HTERT RPE-1 (cell line): ENCODE results near the gene PARVB.
"Not testable (repeated sequence)": the region's sequence is repeated elsewhere in the genome, so short reads cannot be mapped to it uniquely, and the experiment has no call there.

Source experiments
- in situ Hi-C: fragments of 300-500 bp; cut with MboI; formaldehyde crosslinking; loops from 4 replicates; pipeline ENCODE4 v1.14.3; 2020; ENCODE audit warnings: low sequenced_read_pairs

PARVB gene

GRCh38 chr22:43996170-43996980, 27.7 kb upstream of the PARVB start:
- in situ Hi-C loops = no loop called here

DNA sequence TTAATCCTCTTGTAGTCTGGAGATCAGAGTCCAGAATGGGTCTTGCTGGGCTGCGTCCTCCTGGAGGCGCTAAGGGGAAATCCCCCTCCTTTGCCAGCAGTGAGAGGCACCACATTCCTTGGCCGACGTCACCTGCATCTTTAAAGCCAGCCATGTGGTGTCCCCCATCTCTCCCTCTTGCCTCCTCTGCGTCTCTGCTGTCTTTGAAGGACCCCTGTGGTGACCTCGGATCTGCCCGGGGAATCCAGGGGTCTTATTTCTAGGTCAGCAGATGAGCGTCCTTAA, 27.2 kb upstream of the PARVB start:
- in situ Hi-C loops = no loop called here

GRCh38 chr22:43998679-43999264, 25.3 kb upstream of the PARVB start:
- in situ Hi-C loops = no loop called here

GRCh38 chr22:43999378-43999777, 24.7 kb upstream of the PARVB start:
- in situ Hi-C loops = no loop called here

DNA sequence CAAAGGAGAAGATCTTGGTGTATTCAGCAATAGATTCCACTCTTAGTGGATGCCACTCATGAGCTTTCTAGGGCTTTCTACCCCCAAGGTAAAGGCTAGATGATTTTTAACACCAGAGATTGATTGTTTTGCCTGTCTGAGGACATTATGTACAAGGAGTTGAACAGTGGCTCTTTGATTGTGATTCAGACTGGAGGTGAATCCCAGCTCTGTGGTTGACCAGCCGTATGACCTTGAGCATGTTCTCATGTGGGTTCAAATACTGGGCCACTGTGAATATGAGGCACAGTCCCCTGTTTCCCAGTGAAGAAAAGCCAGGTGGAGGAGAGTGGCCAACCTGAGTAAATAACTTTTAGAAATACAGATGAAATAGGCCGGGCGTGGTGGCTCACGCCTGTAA, 24.0 kb upstream of the PARVB start:
- in situ Hi-C loops = no loop called here

DNA sequence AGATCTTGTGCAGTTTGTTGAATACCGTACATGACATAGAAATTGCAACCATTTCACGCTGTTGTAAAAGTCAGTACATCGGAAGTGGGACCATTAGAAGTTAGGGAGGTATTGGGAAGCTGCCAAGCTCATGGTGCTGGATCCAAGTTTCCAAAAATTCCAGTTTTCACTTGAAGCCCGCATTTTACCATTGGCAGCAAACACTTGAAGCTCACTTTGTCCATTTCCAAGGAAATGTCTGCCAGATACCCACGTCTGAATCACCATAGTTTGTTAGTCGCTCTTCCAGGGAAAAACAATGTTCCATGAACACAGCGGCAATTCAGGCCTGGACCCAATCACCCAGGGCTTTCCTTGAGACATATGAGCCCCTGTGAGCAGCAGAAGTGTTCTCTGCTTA, 22.6 kb upstream of the PARVB start:
- in situ Hi-C loops = no loop called here

- in situ Hi-C loops = no loop called here
Observed at GRCh38 chr22:44002324-44002723, 21.8 kb upstream of the PARVB start.

DNA sequence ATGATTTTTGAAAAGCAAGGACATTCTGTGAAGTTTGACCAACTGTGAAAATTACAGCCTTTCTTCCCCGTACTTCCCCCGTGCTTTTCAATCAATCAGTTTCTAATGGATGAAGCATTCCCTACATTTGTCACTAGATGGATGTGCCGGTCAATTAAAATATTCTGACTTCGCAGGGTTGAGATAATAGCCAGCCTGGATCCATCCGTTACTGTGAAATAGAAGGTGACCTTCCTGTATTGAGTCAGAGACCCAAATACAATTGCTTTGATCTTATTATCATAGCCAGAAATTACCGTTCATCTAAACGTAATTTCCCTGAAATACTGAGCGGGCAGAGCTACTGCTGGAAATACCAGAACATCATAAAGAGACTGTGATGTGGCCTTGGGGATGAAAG, 21.1 kb upstream of the PARVB start:
- in situ Hi-C loops = no loop called here

DNA sequence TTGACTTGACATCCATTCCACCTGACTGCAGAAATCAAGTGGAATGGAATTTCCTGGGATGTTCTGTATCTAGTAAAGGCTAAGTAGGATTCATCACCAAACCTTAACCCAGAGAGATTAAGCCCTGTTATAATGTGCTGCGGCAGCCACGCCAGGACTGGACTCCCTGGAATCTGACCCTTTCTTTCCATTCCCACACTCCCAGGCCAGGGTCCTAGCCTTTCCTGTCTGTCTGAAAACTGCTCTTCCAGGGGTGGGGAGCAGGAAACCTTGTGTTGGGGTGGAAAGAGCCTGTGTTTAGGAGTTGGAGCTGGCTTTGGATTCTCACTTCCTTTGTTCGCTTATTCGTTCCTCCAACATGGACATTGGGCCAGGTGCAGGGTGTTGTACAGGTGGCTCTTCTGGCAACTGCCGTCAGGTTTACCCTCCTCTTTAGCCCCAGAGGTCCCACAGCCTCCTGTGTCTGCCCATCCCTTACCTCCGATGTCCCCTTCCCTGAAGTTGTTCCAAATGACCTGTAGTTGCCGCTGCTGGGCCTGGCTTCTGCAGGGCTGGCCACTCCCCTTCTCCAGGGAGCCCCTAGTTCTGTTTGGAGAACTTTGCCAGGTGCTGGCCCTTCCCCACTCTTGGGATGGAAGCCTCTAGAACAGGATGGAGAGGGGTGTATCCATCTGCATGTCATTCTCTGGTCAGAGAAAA, 20.5 kb upstream of the PARVB start:
- in situ Hi-C loops = no loop called here

DNA sequence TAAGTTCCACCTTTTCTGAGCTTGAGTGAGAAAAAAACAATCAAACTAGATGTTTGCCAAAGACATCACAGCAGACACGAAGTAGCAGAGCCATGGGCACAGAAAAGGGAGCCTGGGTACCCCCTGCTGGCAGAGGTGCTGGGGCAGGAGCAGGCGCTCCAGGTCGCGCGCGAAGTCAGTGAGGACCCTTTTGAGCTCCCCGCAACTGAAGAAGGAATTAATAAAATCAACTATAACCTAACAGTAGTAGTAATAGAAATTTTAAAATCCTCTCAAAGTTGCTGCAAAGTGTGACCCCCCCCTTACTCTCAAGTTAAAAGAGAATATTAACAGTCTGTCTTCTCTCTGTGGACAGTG, 20.0 kb upstream of the PARVB start:
- in situ Hi-C loops = no loop called here

- in situ Hi-C loops = no loop called here
Observed at GRCh38 chr22:44005524-44005923, 18.6 kb upstream of the PARVB start.

DNA sequence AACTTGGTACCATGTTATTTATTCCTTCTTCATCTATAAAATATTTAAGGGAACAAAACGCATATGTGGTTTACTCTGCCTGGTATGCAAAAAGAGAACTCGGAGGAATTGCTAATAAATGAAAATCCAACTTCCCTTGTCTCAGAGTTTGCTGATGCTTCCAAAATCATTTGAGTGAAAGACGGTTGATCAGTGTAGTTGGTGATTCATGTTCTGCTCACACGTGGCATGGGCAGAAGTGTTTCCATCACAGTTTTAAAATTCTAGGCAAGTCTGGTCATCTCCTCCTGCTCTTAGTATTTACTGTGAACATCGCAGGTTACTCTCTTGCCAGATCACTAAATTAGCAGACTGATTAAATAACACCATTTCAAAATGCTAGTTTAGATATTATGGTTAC, 11.9 kb upstream of the PARVB start:
- in situ Hi-C loops = no loop called here

DNA sequence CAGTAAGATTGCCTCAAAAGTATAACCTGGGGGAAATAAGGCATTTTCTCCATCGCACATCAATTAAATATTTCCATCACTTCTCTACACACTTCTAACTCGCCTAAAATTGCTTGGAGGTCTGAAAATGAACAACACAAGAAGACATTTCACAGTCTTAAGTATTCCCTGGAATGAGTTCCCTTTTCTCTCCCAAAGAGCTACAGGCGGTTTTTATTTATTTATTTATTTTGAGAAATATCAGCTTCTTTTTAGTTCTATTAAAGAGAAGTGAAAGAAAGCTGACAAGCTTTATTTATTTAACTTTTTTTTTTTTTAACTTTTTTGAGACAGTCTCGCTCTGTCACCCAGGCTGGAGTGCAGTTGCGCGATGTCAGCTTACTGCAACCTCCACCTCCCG, 11.5 kb upstream of the PARVB start:
- in situ Hi-C loops = no loop called here

DNA sequence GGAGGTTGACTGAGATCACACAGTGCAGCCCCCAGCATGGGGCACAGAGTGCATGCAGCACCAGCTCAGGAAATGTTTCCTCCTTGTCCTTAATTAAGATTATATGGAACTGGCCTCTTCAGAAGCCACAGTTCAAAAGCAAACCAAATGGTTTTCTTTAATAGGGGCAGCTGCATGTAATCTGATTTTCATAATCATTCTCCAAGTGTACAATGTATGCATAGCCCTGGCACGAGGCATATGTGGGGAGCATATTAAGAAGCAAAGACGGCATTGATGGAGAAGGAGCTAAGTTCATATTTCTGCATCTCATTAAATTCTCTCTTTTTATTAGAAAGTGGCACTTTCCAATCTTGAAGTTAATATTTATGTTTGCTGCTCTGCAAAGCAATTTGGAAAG, 9.9 kb upstream of the PARVB start:
- in situ Hi-C loops = no loop called here

DNA sequence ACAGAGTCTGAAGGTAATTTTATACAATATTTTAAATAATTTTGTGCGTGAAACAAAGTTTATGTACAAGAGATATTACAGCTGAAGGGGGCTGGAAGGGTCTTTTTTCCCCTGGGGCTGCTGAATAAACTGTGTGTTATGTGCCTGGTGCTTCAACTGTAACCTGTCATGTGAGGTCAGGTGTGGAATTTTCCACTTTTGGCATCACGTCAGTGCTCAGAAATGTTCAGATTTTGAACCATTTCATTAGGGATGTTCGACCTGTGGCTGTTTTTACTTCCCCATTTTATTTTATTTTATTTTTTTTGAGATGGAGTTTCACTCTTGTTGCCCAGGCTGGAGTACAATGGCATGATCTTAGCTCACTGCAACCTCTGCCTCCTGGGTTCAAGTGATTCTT, 7.5 kb upstream of the PARVB start:
- in situ Hi-C loops = not testable (repeated sequence)

GRCh38 chr22:44018594-44018993, 5.5 kb upstream of the PARVB start:
- in situ Hi-C loops = no loop called here

GRCh38 chr22:44019416-44019815, 4.7 kb upstream of the PARVB start:
- in situ Hi-C loops = no loop called here

DNA sequence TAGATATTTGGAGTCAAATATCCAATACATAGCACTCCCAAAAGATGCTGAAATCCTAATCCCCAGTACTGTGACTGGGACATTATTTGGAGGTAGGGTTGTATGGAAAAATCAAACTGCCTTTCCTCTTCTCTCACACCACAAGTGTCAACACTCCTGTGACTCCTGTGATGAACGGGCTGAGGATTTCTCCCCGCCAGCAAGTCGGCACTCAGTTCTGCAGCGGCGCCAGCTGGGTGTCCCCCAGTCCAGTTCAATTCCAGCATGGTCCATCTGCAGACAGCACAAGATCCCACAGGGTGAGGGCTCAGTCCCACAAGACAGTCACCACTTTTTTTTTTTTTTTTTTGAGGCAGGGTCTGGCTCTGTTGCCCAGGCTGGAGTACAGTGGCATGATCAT, 4.3 kb upstream of the PARVB start:
- in situ Hi-C loops = no loop called here

- in situ Hi-C loops = no loop called here
Observed at GRCh38 chr22:44020981-44021380, 3.1 kb upstream of the PARVB start.

DNA sequence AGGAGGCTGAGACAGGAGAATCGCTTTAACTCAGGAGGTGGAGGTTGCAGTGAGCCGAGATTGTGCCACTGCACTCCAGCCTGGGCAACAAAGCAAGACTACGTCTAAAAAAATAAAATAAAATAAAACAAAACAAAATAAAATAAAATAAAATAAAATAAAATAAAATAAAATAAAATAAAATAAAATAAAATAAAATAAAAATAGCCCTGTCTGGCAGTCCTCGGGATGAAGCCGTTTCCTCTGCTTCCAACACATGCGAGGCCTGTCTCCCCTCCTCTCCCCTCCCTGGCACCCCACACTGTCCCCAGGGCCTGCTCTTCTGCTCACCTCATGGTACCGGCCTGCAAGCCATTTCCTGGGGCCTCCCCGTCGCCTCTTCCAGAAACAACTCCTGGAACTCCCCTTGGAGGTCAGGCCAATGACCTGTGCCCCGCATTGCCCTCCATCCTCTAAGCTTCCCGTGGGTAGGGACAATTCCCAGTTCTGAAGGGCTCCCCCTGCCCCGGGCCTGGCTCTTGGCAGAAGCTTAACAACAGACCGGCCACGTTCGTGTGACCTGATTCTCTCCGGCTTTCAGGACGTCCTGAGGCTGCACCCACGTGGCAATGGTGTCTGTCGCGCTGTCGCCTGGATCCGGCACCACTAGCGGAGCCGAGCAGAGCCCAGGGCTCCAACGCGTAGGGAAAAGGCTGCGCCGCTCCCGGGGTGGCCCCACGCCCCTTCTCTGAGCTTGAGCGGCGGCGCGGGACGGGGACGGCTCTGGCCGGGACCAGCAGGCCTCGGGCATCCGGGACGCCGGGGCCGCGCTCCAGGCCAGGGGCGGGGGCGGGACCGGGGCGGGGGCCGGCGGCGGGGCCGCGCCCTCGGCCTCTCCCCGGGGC, 456 bp upstream of the PARVB start:
- in situ Hi-C loops = no loop called here
